Fibroblast of skin of abdomen (primary cell): ENCODE results near the gene PRR33.

Experiments used
- DNase-seq: peaks from one replicate; pipeline ENCODE4 v3.0.0-alpha.2; 2013

Gene PRR33

DNA sequence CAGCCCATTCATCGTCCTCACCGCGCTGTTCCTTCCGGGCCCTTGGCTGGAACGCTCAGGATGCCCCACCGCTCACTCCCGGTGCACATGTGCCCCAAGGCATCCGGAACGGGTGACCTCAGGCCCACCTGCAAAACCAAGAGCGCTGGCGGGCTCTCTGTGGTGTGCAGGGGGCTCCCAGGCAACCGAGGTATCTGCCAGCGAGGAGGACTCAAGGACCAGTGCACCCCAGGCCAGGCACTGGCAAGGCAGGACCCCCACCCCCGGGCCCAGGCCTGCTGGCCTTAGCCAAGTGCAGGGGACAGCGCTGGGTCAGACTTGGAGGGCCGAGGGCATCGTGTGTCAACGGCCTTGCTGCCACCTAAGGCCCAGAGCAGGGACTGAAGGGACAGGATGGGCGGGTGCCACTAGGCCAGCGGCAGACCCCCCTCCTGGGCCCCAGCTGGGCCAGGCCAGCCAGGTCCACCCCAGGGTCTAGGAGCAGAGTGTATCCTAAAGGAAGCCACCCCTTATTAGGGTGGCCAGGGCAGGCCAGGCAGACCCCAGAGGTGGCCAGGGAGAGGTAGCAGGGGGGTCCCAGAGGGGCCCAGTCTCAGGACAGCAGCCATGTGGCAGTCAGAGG, 36.3 kb upstream of the PRR33 start:
- DNase-seq, result no peak

DNA sequence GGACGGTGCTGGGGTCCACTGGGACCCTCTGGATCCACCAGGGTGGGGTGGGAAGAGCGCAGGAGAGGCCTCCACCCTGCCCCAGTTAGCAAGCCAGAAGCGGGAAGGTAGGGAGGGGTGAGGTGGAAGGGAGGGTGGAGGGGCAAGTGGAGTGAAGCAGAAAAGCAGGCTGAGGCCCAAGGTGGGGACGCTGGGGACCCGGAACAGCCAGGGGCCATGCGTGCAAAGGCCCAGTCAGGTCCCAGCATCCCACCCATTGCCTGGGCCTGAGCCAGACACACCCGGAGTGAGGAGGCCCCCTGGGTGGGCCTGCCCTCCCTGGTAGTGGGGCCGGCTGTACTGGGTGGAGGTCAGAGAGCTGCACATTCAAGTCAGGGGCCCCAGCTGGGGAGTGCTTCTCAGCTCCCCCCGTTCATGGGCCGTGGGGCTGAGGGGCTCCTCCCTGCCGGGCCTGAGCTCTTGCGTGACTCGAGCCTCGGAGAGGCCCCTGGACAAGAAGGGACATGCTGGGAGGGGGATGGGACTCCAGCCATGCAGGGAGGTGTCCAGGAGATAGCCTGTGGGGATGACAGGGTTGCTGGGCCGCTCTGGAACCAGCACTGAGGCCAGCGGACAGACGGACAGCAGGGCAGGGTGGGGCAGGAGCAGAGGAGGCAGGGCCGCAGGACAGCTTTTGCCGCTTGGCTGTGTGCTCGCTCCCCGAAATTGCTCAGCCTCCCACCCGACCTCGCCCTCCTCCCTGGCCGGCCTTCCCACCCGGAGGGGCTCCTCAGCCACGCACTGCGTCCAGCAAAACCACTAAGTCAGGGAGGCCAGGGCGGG, 35.5 kb upstream of the PRR33 start:
- no peak for DNase-seq

GRCh38 chr11:1926156-1927025, 34.7 kb upstream of the PRR33 start:
- no peak for DNase-seq

DNA sequence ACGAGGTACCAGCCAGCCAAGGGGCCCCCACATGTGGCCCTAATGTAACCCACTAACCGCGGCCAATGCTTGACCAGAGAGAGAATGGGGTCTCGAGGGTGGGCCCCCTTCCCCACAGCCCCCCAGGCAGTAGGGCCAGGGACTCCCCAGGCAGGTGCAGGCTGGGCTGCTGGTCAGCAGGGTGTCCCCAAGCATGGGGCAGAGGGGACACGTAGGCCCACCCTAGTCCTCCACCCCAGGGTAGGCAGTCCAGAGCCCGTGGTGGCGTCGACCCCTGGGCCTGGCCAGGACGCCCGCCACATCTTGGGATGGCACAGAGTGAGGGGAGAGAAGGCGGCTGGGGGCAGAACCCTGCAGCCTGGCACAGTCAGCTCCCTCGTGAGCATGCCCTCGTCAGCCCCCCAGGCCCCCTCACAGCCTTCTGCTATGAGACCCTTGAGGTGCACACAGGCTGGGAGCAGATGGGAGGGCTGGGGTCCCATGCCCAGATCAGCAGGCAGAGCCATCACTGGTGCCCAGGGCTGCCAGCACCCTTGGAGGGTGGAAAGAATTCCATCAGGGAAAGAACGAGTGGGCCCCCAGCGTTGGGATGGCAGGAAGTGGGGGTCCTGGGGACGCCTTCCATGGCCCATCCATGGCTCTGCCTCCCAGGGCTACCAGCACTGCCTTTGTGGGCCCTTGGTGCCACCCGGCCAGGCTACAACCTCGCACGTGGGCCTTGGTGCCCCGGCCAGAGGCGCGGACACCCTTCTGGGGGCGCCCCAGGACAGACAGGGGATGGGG, 33.9 kb upstream of the PRR33 start:
- DNase-seq, result no peak

DNA sequence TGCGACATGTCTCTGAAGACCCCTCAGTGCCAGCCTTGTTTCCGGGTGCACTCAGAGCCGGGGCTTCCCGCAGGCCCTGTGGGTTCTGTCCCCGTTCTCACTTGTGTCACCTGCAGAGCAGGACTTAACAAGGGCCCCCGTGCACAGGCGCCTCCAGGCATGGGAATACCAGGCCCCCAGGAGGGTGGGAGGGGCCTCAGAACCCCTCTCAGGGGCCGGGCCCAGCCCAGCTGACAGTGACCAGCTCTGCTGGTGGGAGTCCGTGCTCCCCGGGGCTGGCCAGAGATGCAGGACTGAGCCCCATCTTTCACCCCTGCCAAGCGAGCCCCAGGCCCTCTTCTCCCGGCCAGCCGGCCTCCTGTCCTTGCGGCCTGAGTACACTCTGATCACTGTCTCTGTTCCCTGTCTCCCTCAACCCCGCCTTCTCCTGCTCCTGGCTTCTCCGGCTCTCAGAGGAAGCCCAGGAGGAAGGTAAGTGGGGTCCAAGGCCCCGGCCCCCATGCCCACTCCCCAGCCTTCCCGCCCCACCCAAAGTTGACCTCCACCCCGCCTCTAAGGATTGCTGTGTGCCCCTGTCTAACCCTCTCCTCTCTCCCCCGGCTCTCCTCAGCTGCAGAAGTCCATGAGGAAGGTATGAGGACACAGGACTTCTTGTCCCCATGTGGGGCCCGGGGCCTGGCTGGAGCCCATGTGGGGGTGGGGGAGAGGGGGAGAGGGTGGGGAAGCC, 33.1 kb upstream of the PRR33 start:
- no peak for DNase-seq

DNA sequence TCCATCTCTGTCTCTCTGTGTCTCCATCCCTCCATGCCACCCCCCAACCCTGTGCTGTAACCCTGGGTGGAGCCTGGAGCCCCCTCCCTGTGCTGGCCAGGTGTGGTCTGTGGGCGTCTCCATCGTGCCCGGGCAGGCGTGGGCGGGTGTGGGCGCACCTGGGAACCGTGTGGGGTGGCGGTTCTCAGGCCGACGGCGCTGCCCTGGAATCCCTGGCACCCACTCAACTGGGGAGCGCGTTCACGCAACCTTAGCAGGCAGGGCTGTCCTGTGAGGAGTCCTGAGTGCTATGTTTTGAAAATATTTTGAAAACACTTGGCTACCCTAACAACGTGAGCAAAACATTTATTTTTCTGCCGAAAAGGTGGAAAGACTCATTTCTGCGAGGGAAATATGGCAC, 32.5 kb upstream of the PRR33 start:
- DNase-seq, result no peak

DNA sequence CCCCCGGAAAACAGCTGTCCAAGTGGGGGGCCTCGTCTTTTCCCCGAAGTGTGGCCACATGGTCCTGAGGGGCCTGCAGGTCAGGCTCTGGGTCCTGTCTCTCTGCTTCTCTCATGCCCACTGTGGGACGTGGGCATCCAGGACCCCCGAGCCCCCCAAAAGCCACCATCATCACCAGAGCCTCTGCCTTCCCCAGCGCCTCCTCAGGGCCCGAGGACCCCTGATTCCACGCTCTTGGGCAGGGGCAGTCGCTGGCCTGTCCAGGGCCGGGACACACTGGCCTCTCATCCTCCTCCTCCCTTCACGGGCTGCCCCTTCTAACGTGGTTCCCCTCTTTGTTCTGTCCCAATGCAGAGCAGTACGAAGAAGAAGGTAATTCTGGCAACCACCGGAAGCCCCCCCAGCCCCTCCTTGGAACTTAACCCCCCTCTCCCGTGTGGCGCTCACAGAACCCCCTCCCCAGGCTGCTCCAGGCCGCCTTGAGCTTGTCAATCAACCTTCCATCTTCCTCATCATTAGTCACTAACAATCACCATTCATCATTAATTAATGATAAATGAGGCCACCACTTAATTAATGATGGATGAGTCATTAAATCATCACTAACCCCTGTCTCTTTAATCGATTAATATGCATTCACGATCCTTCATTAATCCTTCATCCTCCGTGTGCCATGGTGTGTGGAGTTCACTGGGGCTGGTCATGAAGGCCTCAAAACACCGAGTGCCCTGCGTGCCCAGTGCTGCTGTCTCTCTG, 31.7 kb upstream of the PRR33 start:
- no peak for DNase-seq

GRCh38 chr11:1922481-1923081, 30.9 kb upstream of the PRR33 start:
- DNase-seq, result no peak

DNA sequence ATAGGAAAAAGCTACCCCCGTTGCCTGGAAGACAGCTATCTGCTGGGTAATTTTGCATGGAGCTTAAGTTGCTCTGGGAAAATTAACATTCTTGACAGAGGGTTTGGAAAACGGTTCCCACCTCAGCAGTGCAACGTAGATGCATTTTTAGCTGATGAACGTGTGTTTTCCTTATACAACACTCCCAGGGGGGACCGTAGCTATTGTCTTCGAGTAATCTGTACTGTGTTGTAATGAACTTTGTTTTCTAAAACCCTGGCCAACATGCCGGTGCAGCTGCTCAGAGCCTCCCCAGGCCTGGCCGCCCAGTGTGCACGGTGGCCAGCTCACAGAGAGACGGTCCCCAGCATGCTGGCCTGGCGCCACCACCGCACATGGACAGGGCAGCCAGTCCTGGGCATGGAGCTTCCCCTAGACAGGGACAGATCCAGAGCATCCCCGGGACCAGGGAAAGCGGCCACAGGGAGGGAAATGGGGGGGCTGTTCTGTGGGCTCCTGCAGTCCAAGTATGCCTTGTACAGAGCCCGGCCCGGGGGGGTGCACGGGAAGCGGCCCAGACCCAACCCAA, 30.0 kb upstream of the PRR33 start:
- peak; percentile 37 for DNase-seq

DNA sequence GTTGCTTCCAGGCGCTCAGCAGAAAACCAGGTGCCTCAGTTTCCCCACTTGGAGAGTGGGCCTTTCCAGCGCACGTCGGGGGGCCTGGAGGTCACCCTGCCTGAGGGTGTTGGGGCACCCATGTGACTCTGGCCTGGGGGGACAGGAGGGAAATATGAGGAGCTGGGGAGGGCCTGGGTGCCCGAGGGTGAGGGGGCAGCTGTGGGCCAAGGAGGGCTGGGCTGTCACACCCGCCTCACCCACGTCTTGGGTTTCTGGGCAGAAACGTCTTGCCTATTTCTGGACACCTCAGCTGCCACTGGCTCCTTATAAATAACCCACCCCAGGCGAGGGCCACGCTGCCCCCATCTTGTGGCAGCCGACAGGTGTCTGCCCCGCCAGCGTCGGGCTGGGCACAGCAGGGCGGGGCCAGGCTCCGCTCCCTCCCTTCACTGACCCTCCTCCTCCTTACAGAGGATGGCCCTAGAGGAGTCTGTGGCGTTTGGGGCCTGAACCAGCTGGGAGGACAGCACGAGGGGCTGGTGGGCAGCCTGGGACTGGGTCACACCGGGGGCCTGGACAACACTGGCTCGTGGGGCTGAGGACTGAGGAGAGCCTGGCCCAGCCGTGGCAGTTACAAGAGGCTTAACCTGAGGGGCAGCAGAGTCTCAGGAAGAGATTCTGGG, 29.3 kb upstream of the PRR33 start:
- DNase-seq, result no peak

- no peak for DNase-seq
These were observed 28.6 kb upstream of the PRR33 start for GRCh38 chr11:1920128-1920908.

GRCh38 chr11:1919391-1920127, 27.9 kb upstream of the PRR33 start, which contains the start of gene TNNT3:
TSS of gene TNNT3 (plus strand) at chr11:1919703. CDS start at chr11:1922875, 3,172 bp downstream.
- no peak for DNase-seq

DNA sequence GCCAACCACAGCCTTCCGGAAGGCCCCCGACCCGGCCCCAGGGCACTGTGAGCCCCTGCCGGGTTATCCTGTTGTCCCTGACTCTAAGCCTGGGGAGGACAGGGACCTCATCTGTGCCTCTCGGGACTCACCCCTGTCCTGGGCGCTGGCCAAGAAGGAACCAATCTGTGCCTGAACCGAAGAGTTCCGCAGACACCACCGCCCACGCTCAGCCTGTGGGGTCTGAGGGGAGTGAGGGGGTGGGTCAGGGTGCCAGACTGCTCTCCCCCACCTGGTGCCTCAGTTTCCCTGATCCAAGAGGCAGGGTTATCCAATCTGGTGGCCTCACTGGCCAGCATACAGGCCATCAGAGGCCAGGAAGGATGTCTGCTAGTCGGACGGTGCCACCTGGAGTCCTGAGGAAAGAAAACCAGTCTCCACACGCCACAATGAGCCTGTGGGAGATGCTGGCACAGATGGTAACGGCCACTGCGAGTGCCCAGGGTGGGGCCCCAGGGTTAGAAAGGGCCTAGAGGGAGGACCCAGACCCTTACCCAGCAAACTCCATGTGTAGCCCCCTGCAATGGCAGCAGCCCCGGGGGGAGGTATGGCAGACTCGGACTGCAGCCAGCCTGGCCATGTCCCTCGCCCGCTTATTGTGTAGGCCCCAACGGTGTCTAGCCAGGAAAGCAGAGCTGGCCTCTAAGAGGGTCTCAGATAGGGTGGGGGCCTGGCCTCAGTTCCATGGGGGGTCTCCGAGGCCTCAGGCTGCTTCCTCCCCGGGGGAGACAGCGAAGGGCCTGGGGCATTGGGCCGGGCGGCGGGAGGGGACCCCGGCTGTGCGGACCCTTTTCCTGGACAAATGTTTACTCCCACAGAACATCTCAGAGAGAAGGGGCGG, 27.0 kb upstream of the PRR33 start:
- DNase-seq, result no peak

DNA sequence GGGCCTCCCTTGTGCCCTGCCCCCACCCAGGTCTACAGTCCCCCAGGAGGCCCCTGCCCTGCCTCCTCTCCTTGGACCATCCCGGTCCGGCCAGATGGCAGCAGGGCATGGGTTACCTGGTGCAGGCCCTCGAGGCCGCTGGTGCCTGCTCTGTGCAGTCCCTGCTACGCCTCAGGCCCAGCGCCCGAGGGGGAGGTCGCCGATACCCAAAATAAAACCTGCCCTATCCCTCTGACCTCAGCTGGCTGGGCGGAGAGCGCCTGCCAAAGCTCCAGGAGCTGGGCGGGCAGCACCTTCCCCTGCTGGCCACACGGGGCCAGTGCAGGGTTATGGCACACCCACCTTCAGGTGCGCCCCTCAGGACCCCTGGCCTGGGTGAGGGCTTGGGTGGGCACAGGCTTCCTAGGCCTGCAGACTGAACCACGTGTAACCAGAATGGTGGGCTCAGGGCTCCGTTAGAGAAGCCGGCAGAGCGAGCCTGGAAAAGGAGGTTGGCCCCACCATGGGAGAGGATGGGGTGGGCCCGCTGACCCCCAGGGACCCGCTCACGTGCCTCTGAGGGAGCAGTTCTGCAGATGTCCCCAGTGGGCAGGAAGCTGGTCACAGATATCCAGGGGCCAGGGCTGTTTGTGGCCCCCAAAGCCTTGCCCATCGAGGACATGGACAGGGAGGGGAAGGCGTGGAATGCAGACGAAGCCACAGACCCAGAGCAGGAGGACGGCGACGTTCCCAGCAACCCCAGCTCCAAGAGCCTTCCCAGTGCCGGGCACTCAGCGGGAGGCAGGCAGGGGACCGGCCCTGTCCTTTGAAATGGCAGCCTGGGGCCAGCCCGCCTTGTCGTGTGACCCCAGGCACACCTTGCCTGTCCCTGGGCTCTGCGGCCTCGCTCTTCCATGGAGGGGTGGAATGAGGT, 26.1 kb upstream of the PRR33 start:
- DNase-seq, result no peak

DNA sequence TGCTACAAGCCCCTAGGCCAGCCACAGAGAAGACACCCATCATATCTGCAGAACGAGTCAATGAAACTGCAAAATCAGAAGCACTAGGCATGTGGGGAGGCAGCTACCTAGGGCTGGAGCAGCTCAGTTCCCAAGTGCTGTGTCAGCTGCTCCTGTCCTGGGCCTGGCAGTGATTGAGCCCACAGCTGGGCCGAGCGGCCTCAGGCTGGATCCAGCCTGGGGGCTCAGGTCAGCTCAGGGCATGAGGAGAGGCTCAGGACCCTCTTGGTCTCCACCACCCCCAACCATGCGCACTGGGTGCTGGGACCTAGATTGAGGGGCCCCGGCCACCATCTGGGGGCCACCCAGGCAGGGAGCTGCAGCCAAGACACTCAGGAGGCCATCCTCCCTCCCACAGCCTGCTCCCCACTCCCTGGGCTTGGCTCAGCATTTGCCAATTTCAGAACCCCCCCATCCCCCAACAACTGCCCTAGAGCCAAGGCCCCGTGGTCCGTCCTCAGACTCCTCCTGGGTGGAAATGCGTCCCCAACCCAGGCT, 25.4 kb upstream of the PRR33 start:
- DNase-seq, result no peak
